Suprapubic skin (tissue), 3 donors: Measurements from ENCODE around the gene RXFP3.

ENCODE experiments used
- CTCF ChIP-seq, 2 donors: fragments of 200-600 bp in 1 of 2; fragments of 450-650 bp in 1 of 2; sonication (generic) in 1 of 2; IDR thresholded peaks; one replicate each; pipeline ENCODE4 v1.5.1; 2016 to 2019; ENCODE audit warnings: antibody characterized with exemption in 2 of 2, mild to moderate bottlenecking in 1 of 2, moderate library complexity in 1 of 2
- EP300 ChIP-seq: sonication (generic); formaldehyde crosslinking; IDR thresholded peaks from one replicate; pipeline ENCODE4 v1.6.1; 2017; ENCODE audit warnings: antibody characterized with exemption
- POLR2A ChIP-seq, 2 donors: fragments of 450-650 bp; IDR thresholded peaks; one replicate each; pipeline ENCODE4 v1.6.1; 2017; ENCODE audit warnings: antibody characterized with exemption in 2 of 2, mild to moderate bottlenecking in 2 of 2, moderate library complexity in 2 of 2

GRCh38 chr5:33894566-33894965 is 41.6 kb upstream of the RXFP3 start:
- TF ChIP-seq CTCF (IDR thresholded peaks at IDR 0.05) (no peak), EP300 (no peak), POLR2A (IDR thresholded peaks at IDR 0.05) (no peak)
